SJSA1 (cell line): ENCODE data around the gene ZNF687. TPM values are rescaled to one million over a fixed set of nuclear protein-coding genes. Genes with fewer than 3 reads are reported as not detected.

Source experiments
- DNase-seq, 2 experiments: peaks; one replicate each; pipeline ENCODE4 v3.0.0-alpha.2; 2015 to 2020; ENCODE audit warnings: low spot score in 2 of 2, low read depth in 1 of 2
- H3K27ac ChIP-seq: fragments of 250-450 bp; sonication (Bioruptor Pico); 2 replicates; pipeline ENCODE4 v1.5.1; 2020; ENCODE audit warnings: mild to moderate bottlenecking, moderate library complexity
- H3K27me3 ChIP-seq: fragments of 250-450 bp; sonication (Bioruptor Pico); replicated peaks from 2 replicates; pipeline ENCODE4 v1.5.1; 2020; ENCODE audit warnings: mild to moderate bottlenecking, moderate library complexity
- H3K36me3 ChIP-seq: fragments of 250-450 bp; sonication (Bioruptor Pico); 2 replicates; pipeline ENCODE4 v1.5.1; 2020; ENCODE audit warnings: mild to moderate bottlenecking
- H3K4me1 ChIP-seq: fragments of 250-450 bp; sonication (Bioruptor Pico); replicated peaks from 2 replicates; pipeline ENCODE4 v1.6.1; 2021; ENCODE audit warnings: mild to moderate bottlenecking
- H3K4me3 ChIP-seq: fragments of 250-450 bp; sonication (Bioruptor Pico); 2 replicates; pipeline ENCODE4 v1.5.1; 2020; ENCODE audit warnings: mild to moderate bottlenecking
- H3K9me3 ChIP-seq: fragments of 250-450 bp; sonication (Bioruptor Pico); replicated peaks from 2 replicates; pipeline ENCODE4 v1.5.1; 2020; ENCODE audit warnings: mild to moderate bottlenecking
- total RNA-seq: library from RNA; depleted of rRNA; stranded (reverse); fragments of >200 nt; shearing (Covaris generic); gene quantifications from 2 replicates; pipeline ENCODE4 v1.2.3, GENCODE V29; 2014; rRNA removed

The ZNF687 gene, protein sequence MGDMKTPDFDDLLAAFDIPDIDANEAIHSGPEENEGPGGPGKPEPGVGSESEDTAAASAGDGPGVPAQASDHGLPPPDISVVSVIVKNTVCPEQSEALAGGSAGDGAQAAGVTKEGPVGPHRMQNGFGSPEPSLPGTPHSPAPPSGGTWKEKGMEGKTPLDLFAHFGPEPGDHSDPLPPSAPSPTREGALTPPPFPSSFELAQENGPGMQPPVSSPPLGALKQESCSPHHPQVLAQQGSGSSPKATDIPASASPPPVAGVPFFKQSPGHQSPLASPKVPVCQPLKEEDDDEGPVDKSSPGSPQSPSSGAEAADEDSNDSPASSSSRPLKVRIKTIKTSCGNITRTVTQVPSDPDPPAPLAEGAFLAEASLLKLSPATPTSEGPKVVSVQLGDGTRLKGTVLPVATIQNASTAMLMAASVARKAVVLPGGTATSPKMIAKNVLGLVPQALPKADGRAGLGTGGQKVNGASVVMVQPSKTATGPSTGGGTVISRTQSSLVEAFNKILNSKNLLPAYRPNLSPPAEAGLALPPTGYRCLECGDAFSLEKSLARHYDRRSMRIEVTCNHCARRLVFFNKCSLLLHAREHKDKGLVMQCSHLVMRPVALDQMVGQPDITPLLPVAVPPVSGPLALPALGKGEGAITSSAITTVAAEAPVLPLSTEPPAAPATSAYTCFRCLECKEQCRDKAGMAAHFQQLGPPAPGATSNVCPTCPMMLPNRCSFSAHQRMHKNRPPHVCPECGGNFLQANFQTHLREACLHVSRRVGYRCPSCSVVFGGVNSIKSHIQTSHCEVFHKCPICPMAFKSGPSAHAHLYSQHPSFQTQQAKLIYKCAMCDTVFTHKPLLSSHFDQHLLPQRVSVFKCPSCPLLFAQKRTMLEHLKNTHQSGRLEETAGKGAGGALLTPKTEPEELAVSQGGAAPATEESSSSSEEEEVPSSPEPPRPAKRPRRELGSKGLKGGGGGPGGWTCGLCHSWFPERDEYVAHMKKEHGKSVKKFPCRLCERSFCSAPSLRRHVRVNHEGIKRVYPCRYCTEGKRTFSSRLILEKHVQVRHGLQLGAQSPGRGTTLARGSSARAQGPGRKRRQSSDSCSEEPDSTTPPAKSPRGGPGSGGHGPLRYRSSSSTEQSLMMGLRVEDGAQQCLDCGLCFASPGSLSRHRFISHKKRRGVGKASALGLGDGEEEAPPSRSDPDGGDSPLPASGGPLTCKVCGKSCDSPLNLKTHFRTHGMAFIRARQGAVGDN
- 12.5 and 14.5 TPM in 2 replicates for total RNA-seq

DNA sequence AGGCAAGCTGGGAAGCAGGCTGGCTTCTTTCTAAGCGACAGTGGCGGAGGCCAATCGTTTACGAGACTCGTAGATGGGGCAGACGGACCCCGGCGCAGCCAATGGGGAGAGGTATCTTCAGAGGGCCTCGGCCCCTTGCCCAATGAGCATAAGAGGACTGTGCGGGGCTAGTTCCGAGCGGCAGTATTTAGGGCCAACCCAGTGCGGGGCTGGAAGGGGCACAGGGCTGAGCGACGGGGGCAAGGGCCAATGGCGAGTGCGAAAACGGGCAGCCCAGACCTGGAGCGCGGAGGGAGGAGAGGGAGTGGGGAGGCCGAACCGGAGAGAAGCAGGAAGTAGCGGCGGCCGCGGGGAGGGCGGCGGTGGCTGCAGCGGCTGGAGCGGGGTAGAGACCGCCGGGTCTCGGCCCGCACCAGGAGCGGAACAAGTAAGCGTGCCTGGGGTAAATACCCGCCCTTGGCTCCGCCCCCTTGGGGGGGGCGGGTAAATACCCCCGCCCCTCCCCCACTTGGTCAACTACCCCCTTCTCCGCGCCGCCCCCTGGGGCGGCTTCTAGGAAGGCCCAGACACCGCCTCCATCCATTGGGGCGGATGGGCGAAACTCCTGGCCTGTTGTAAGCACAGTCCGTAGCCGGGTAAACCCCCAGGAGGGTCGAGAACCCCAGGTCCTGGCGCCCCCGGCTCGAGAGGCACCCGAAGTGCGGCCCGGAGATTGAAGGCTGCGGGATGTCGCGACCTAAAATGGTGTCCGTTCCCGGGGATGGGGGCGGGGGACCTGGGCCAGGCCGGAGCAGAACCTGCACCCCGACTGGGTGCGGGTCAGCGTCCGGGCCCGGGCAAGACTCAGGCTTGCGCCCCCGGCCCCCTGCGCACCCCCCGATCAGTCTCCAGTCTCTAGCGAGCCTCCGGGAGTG lies at the start of gene ZNF687:
Gene ZNF687, plus strand, starts transcription at position 331 of the 914 bp plus-strand sequence. CDS start 3,993 bp downstream, outside the sequence.
- Histone ChIP-seq H3K4me1 (peaks cover 14% of the 10 kb centered on the region), H3K36me3 (peaks cover 25% of the 10 kb centered on the region), H3K9me3 (no peaks in the 10 kb centered on the region), H3K27me3 (no peaks in the 10 kb centered on the region), H3K4me3 (peak within 1 kb of the TSS; percentile 60), H3K27ac (peak within 1 kb of the TSS; percentile 99)
- peak; percentile 100 for DNase-seq

DNA sequence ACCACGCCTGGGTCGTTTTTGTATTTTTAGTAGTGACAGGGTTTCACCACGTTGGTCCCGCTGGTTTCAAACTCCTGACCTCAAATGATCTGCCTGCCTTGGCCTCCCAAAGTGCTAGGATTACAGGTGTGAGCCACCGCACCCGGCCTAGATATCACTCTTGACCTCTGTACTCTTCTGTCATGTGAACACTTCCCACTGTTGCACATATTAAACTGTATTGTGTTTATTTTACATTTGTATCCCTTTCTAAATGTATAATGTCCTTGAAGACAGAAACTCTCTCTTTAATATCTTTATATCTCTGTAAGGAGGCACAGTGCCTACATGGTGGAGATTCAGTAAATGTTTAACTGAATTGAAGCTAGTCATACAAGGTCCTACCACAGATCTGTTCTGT lies 46.9 kb upstream of the ZNF687 start:
- Histone ChIP-seq H3K27ac (no peak overlapping the region), H3K36me3 (peaks cover 100% of the 10 kb centered on the region), H3K27me3 (no peaks in the 10 kb centered on the region), H3K4me3 (no peak overlapping the region), H3K4me1 (peaks cover 3% of the 10 kb centered on the region), H3K9me3 (no peaks in the 10 kb centered on the region)
- no peak for DNase-seq

DNA sequence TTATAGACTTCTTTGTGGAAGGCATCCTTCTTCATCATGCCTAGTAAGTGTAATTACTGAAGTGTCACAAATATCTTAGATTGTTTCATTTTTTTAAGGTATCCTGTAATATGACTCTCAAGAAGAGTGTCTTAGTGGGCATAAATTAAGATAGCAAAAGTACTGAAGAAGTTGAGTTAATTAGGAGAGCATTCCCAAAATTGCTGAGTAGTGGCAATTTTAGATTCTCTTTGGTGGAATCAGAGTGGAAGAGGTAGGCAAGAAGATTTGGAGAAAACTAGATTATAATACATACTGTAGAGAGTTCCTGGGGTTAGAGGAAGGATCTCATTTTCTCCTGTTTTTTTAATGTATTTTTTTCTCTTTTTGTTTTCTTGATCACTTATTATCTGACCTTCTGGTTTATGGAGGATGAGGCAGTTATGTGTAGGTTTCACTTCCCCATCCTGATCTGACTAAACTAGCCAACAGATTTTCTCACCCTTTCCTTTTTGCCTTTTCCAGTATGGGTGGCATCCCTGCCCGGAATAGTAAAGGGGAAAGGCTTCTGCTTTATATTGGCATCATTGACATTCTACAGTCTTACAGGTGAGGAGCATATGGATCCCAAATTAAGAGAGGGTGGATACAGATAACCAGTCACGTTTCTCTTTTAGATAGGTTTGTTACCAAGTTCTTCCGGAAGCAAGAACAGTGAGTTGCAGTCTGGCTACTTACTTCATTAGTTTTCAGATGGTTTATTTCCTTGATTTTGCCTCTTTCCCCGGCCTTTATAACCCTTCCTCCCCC lies 44.2 kb upstream of the ZNF687 start:
- Histone ChIP-seq H3K27ac (no peak overlapping the region), H3K27me3 (no peaks in the 10 kb centered on the region), H3K36me3 (peaks cover 100% of the 10 kb centered on the region), H3K4me1 (peaks cover 3% of the 10 kb centered on the region), H3K9me3 (no peaks in the 10 kb centered on the region), H3K4me3 (no peak overlapping the region)
- no peak for DNase-seq

DNA sequence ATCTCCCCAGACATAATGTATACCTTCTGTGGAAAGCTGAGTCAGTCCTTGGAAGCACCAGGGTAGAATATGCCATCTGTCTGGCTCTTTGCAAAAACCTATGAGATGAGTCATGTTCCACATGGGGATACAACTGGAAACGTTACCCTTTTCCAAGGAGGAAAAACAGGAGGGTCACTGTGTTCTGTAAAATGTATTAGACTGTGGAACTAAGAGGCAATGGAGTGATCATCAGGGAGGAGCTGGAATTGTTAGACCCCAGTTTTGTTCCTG lies 43.7 kb upstream of the ZNF687 start:
- peaks cover 100% of the 10 kb centered on the region for H3K36me3 ChIP-seq
- peaks cover 3% of the 10 kb centered on the region for H3K4me1 ChIP-seq
- peak in 1 of 2 experiments; percentile 23 for DNase-seq
- H3K9me3 ChIP-seq = no peaks in the 10 kb centered on the region
- H3K27me3 ChIP-seq = no peaks in the 10 kb centered on the region
- H3K4me3 ChIP-seq = no peak overlapping the region
- H3K27ac ChIP-seq = no peak overlapping the region

DNA sequence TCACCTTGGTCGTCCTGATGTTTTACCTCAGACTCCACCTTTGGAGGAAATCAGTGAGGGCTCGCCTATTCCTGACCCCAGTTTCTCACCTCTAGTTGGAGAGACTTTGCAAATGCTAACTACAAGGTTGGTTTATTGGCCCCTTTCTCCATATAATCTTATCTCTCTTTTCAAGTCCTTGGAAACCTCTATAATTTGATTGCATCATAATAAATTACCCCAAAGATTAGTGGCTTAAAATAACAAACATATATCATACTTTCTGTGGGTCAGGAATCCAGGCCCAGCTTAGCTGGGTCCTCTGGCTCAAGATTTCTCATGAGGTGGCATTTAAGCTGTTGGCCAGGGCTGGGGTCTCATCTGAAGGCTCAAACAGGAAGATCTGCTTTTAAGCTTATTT lies 39.7 kb upstream of the ZNF687 start:
- no peak overlapping the region for H3K4me3 ChIP-seq
- H3K36me3 ChIP-seq = peaks cover 100% of the 10 kb centered on the region
- H3K27ac ChIP-seq = no peak overlapping the region

DNA sequence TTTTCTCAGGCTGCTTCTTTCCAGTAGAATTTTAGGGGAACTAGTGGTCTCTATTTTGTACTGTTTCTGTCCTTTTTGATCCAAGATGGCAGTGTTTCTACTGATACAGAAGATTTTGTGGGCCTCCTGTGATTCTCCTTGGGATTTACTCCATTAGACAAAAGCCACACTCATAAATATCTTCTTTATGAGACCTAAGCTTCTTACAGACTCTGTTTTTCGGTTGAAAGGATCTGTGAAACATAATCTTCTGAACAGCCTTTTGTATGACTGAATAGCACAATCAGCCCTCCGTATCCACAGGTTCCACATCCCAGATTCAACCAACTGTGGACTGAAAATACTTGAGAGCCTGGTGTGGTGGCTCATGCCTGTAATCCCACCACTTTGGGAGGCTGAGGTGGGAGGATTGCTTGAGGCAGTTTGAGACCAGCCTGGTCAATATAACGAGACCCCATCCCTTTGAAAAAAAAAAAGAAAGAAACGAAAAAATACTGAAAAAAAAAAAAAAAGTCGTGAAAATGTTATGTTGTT lies 38.3 kb upstream of the ZNF687 start:
- Histone ChIP-seq H3K4me1 (no peaks in the 10 kb centered on the region), H3K4me3 (no peak overlapping the region), H3K27ac (no peak overlapping the region), H3K36me3 (peaks cover 98% of the 10 kb centered on the region), H3K9me3 (no peaks in the 10 kb centered on the region), H3K27me3 (no peaks in the 10 kb centered on the region)
- DNase-seq = no peak

More for the DNA sequence above, 39.7 kb upstream of the ZNF687 start:
- DNase-seq = no peak
- Histone ChIP-seq H3K9me3 (no peaks in the 10 kb centered on the region), H3K4me1 (peaks cover 3% of the 10 kb centered on the region), H3K27me3 (no peaks in the 10 kb centered on the region)

DNA sequence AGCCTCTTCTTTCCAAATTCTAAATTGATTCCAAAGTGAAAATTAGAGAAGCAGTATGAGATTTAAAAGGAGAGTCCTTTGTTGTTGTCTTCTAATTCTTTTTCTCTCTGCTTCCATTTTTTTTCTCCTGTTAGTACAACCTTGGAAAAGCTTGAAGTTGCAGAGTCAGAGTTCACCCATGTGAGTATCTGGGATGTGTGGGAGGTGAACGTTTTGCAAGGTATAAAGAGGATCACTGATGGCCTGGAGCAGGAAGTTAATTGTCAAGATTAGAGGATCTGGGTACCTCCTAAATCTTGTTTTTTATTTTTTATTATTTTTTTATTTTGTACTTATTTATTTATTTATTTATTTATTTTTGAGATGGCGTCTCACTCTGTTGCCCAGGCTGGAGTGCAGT lies 35.3 kb upstream of the ZNF687 start:
- Histone ChIP-seq H3K27ac (no peak overlapping the region), H3K4me1 (no peaks in the 10 kb centered on the region)

DNA sequence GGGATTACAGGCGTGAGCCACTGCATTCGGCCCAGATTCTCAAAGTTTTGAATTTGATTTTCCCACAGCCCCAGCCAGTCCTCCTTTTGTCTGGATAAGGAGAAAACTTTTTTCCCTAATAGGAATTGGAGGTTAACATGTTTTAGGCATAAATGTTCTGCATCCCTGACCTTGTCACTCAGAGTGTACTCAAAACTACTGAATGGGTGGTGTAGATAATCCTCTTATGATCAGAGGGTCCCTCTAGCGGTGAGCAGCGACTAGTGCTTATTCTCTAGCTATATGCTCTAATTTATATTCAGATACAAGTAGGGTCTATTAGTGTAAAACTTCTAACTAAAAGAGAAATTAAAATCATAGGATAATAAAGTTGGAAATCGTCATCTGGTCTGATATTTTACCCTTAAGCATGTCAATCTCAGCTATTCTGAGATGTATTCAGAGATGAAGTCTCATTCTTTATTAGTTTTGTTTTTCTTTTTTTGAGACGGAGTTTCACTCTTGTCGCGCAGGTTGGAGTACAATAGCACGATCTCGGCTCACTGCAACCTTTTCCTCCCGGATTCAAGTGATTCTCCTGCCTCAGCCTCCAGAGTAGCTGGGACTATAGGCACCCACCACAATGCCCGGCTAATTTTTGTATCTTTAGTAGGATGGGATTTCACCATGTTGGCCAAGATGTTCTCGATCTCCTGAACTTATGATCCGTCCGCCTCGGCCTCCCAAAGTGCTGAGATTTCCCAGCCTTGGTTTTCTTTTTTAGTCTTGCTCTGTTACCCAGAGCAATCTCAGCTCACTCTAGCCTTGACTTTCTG lies 30.2 kb upstream of the ZNF687 start:
- H3K36me3 ChIP-seq = peaks cover 35% of the 10 kb centered on the region
- H3K27me3 ChIP-seq = no peaks in the 10 kb centered on the region
- peaks cover 11% of the 10 kb centered on the region for H3K4me1 ChIP-seq
- no peaks in the 10 kb centered on the region for H3K9me3 ChIP-seq
- H3K27ac ChIP-seq = no peak overlapping the region
- peak; percentile 57 to 70 for DNase-seq
- H3K4me3 ChIP-seq = no peak overlapping the region

More for the DNA sequence above, 35.3 kb upstream of the ZNF687 start:
- no peak overlapping the region for H3K4me3 ChIP-seq
- no peaks in the 10 kb centered on the region for H3K9me3 ChIP-seq
- no peaks in the 10 kb centered on the region for H3K27me3 ChIP-seq
- DNase-seq = no peak
- H3K36me3 ChIP-seq = peaks cover 85% of the 10 kb centered on the region

DNA sequence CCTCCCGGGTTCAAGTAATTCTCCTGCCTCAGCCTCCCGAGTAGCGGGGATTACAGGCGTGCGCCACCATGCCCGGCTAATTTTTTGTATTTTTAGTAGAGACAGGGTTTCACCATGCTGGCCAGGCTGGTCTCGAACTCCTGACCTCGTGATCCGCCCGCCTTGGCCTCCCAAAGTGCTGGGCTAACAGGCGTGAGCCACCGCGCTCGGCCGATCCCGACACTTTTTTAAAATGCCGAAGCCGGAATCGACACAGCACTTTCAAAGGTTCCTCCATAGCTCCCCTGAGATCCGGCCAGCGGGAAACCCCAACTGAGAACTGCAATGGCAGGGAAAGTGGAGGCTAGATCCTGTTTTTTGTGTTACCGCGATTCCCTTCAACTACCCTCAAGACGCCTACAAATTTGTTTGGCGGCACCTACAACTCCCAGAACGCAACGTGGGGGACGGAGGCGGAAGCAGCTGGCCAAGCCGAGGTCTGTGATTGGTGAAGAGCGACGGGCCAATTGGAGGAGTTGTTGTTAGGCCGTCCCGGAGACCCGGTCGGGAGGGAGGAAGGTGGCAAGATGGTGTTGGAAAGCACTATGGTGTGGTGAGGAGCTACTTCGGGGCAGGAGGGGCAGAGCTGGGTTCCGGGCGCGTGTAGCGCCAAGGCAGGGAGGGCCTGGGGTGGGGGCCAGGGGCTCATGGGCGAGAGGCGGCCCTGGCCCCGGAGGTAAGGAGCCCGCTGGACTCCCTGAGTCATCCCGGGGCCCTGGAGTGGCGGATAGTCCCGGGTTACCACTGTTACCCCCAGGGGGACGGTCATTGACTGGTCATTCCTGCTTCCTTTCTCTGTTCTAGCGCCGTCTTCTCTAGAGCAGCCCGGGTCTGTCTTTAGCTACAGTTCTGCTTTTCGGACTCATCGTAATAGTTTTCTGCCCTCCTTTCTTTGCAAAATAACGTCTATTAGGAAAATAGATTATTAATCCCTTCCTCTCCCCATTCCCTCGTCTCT lies 27.6 kb upstream of the ZNF687 start, which contains the start of gene PSMD4:
Gene PSMD4, plus strand, starts transcription at position 518 of the 997 bp plus-strand sequence. Its CDS starts 49 bp downstream, at position 567.
- DNase-seq = peak; percentile 95 to 96

DNA sequence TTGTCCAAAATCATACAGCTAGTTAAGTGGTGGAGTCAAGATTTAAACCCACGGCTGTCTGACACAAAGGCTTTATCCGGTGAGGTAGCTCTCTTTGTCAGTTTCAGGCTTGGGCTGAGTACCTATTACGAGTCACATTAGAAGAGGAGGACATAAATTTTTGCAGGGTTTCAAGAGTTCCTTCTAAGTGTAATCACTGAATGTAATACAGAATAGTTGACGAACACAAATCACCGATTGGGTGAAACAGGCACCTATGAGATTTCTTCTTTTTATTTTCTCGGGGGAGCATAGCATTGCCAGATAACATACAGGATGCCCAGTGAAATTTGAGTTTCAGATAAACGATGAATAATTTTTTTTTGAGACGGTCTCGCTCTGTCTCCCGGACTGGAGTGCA lies 26.7 kb upstream of the ZNF687 start:
- H3K27me3 ChIP-seq = no peaks in the 10 kb centered on the region

More for the DNA sequence above, 27.6 kb upstream of the ZNF687 start, which contains the start of gene PSMD4:
- no peaks in the 10 kb centered on the region for H3K9me3 ChIP-seq
- peaks cover 11% of the 10 kb centered on the region for H3K4me1 ChIP-seq
- H3K27ac ChIP-seq = peak within 1 kb of the TSS; percentile 84
- H3K4me3 ChIP-seq = peak within 1 kb of the TSS; percentile 67
- H3K27me3 ChIP-seq = no peaks in the 10 kb centered on the region
- H3K36me3 ChIP-seq = peaks cover 26% of the 10 kb centered on the region

More for the DNA sequence above, 26.7 kb upstream of the ZNF687 start:
- Histone ChIP-seq H3K9me3 (no peaks in the 10 kb centered on the region), H3K4me3 (peak overlapping the region; percentile 67), H3K27ac (peak overlapping the region; percentile 84), H3K36me3 (peaks cover 21% of the 10 kb centered on the region), H3K4me1 (peaks cover 11% of the 10 kb centered on the region)
- DNase-seq = no peak
